Sigmoid colon (tissue), 4 donors: ENCODE results near the gene ANKS6.

Source experiments
- EP300 ChIP-seq, 4 donors: sonication (generic); formaldehyde crosslinking; IDR thresholded peaks; one replicate each; pipeline ENCODE4 v1.6.1; 2017; ENCODE audit warnings: antibody characterized with exemption in 4 of 4
- POLR2A ChIP-seq, 2 donors: fragments of 450-650 bp; IDR thresholded peaks; one replicate each; pipeline ENCODE4 v1.6.1; 2016; ENCODE audit warnings: antibody characterized with exemption in 2 of 2, mild to moderate bottlenecking in 2 of 2, moderate library complexity in 2 of 2
- TF ChIP-seq, protein P1 (sequence below), 4 experiments: fragments of 450-650 bp in 3 of 4; fragments of 200-600 bp in 1 of 4; IDR thresholded peaks; one replicate each; pipeline ENCODE4 v1.5.1; 2016 to 2019; ENCODE audit warnings: antibody characterized with exemption in 4 of 4, mild to moderate bottlenecking in 3 of 4, moderate library complexity in 2 of 4

DNA sequence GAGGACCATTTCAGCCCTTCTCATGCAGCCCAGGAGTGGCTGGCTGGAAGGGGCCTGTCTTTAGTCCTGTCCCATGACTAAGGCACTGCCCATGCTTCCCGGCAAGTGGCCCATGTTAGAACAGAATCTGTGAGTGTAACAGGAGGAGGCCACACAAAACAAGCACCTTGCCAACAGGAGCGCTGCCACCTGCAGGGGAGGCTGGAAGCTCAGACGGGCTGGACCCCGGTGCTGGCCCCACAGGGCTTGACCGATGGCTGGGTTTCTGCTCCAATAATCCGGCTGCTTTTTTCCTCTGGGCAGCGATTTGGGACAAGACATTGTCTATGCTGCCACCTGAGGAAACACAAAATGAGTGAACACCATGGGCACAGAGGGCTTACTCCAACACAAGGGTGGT, 28.4 kb downstream of the ANKS6 start:
- TF ChIP-seq, protein P1, sequence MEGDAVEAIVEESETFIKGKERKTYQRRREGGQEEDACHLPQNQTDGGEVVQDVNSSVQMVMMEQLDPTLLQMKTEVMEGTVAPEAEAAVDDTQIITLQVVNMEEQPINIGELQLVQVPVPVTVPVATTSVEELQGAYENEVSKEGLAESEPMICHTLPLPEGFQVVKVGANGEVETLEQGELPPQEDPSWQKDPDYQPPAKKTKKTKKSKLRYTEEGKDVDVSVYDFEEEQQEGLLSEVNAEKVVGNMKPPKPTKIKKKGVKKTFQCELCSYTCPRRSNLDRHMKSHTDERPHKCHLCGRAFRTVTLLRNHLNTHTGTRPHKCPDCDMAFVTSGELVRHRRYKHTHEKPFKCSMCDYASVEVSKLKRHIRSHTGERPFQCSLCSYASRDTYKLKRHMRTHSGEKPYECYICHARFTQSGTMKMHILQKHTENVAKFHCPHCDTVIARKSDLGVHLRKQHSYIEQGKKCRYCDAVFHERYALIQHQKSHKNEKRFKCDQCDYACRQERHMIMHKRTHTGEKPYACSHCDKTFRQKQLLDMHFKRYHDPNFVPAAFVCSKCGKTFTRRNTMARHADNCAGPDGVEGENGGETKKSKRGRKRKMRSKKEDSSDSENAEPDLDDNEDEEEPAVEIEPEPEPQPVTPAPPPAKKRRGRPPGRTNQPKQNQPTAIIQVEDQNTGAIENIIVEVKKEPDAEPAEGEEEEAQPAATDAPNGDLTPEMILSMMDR (IDR thresholded peaks at IDR 0.05): no peak
- TF ChIP-seq EP300 (IDR thresholded peaks at IDR 0.05): no peak
- TF ChIP-seq POLR2A (IDR thresholded peaks at IDR 0.05): no peak
